NCI-H1930 (cell line): ENCODE data around the gene CNKSR3.
A peak's percentile ranks its signal among the peaks of the same experiment; 100 is the strongest.
"Not testable (repeated sequence)": the region's sequence is repeated elsewhere in the genome, so short reads cannot be mapped to it uniquely, and the experiment has no call there.

Experiments used
- DNase-seq, 2 experiments: peaks; one replicate each; lab custom pipeline; 2025; lab: John Stamatoyannopoulos, UW

The CNKSR3 gene

GRCh38 chr6:154510144-154510905 is at the start of gene CNKSR3:
Gene CNKSR3, minus strand, starts transcription at chr6:154510685. Its CDS starts 571 bp downstream, at chr6:154510114.
- peak; percentile 84 to 86 for DNase-seq

- DNase-seq = no peak
Observed at GRCh38 chr6:154558984-154559383, 48.5 kb upstream of the CNKSR3 start.

GRCh38 chr6:154558513-154558912 is 48.0 kb upstream of the CNKSR3 start:
- no peak for DNase-seq

GRCh38 chr6:154555073-154555677 is 44.7 kb upstream of the CNKSR3 start:
- no peak for DNase-seq

GRCh38 chr6:154554491-154554890 is 44.0 kb upstream of the CNKSR3 start:
- DNase-seq = no peak

- no peak for DNase-seq
Observed at GRCh38 chr6:154550779-154551178, 40.3 kb upstream of the CNKSR3 start.

- DNase-seq = no peak
Observed at GRCh38 chr6:154549179-154549578, 38.7 kb upstream of the CNKSR3 start.

GRCh38 chr6:154548130-154548830 is 37.8 kb upstream of the CNKSR3 start:
- DNase-seq = no peak

GRCh38 chr6:154543628-154544027 is 33.1 kb upstream of the CNKSR3 start:
- DNase-seq = no peak

GRCh38 chr6:154542747-154543146 is 32.3 kb upstream of the CNKSR3 start:
- no peak for DNase-seq

- not testable (repeated sequence) for DNase-seq
Observed at GRCh38 chr6:154541837-154542236, 31.4 kb upstream of the CNKSR3 start.

- DNase-seq = no peak
Observed at GRCh38 chr6:154539593-154540269, 29.2 kb upstream of the CNKSR3 start.

GRCh38 chr6:154538640-154539191 is 28.2 kb upstream of the CNKSR3 start:
- DNase-seq = no peak

GRCh38 chr6:154537511-154538325 is 27.2 kb upstream of the CNKSR3 start:
- no peak for DNase-seq

- no peak for DNase-seq
Observed at GRCh38 chr6:154536999-154537398, 26.5 kb upstream of the CNKSR3 start.

- DNase-seq = no peak
Observed at GRCh38 chr6:154536255-154536654, 25.8 kb upstream of the CNKSR3 start.

GRCh38 chr6:154535851-154536250 is 25.4 kb upstream of the CNKSR3 start:
- DNase-seq = no peak

GRCh38 chr6:154535147-154535546 is 24.7 kb upstream of the CNKSR3 start:
- no peak for DNase-seq

GRCh38 chr6:154534531-154534930 is 24.0 kb upstream of the CNKSR3 start:
- no peak for DNase-seq

- DNase-seq = no peak
Observed at GRCh38 chr6:154532426-154532825, 21.9 kb upstream of the CNKSR3 start.

- no peak for DNase-seq
Observed at GRCh38 chr6:154529957-154530356, 19.5 kb upstream of the CNKSR3 start.
